HCT116 (cell line): ENCODE data around the gene THSD7A. TPM values are rescaled to one million over a fixed set of nuclear protein-coding genes. Genes with fewer than 3 reads are reported as not detected.

ENCODE experiments used
- ATAC-seq: fragments of 200-7000 bp; cut with Tn5 transposase; 2 replicates; pipeline ENCODE4 v1.9.1; 2020; ENCODE audit warnings: mild to moderate bottlenecking, moderate library complexity
- BruUV-seq: library from RNA; stranded (reverse); fragments of 400-500 nt; replicated peaks from 2 replicates; lab custom pipeline; 2021; lab: Mats Ljungman, UMichigan
- CTCF ChIA-PET: fragments of 300-600 bp; sonication (Branson Sonifier 250); formaldehyde crosslinking; loops from one replicate; lab custom pipeline; 2021; ENCODE audit warnings: antibody characterized with exemption; lab: Charles Lee
- POLR2A ChIA-PET: fragments of 300-600, 350-600 bp; sonication (Branson Sonifier 250); formaldehyde crosslinking; loops from one replicate; lab custom pipeline; 2021; ENCODE audit warnings: antibody characterized with exemption; lab: Charles Lee
- RAD21 ChIA-PET, 2 experiments: fragments of 300-600 bp; sonication (Branson Sonifier 250); formaldehyde crosslinking; loops; one replicate each; lab custom pipeline; 2023; ENCODE audit warnings: low total read pairs in 2 of 2; ENCODE audit not compliant: uncharacterized antibody in 2 of 2, unreplicated experiment in 2 of 2, low non-redundant PET in 1 of 2; lab: Charles Lee
- DNase-seq: peaks from one replicate; pipeline ENCODE4 v3.0.0-alpha.2; 2010; ENCODE audit warnings: low read depth, low spot score
- H2AFZ ChIP-seq: fragments of 200-600 bp; shearing (Covaris generic), sonication (generic); 2 replicates; pipeline ENCODE4 v1.6.1; 2017; ENCODE audit warnings: low read depth, mixed run types, mixed read lengths, antibody characterized with exemption, low read length; ENCODE audit not compliant: poor library complexity, severe bottlenecking
- H3K27ac ChIP-seq: 2 replicates; pipeline ENCODE4 v1.5.1; 2012; ENCODE audit warnings: low read depth, low read length
- H3K27me3 ChIP-seq: fragments of 200-600 bp; sonication (generic); 2 replicates; pipeline ENCODE4 v1.6.1; 2016; ENCODE audit warnings: mixed run types, low read length, mixed read lengths; ENCODE audit not compliant: insufficient read depth
- H3K36me3 ChIP-seq, 2 experiments: fragments of 200-500 bp in 1 of 2; fragments of 200-600 bp in 1 of 2; sonication (Bioruptor generic) in 1 of 2; sonication (generic) in 1 of 2; 2 replicates each; pipeline versions ENCODE4 v1.5.1 to v1.6.1; 2014 to 2016; ENCODE audit warnings: low read length in 2 of 2, inconsistent platforms in 1 of 2, mixed read lengths in 1 of 2, mixed run types in 1 of 2; ENCODE audit not compliant: insufficient read depth in 2 of 2, control insufficient read depth in 1 of 2
- H3K4me1 ChIP-seq, 2 experiments: fragments of 200-600 bp in 1 of 2; sonication (generic) in 1 of 2; 2 replicates each; pipeline versions ENCODE4 v1.5.1 to v1.6.1; 2012 to 2017; ENCODE audit warnings: low read length in 2 of 2, inconsistent platforms in 1 of 2, mild to moderate bottlenecking in 1 of 2, mixed read lengths in 1 of 2, mixed run types in 1 of 2, moderate library complexity in 1 of 2; ENCODE audit not compliant: insufficient read depth in 2 of 2, control insufficient read depth in 1 of 2
- H3K4me2 ChIP-seq: fragments of 200-600 bp; sonication (generic); 2 replicates; pipeline ENCODE4 v1.6.1; 2017; ENCODE audit warnings: mixed run types, low read length, mixed read lengths
- H3K4me3 ChIP-seq, 2 experiments: fragments of 200-600 bp in 1 of 2; sonication (generic) in 1 of 2; replicated peaks in 1 of 2; 2 replicates each; pipeline ENCODE4 v1.5.1; 2011 to 2016; ENCODE audit warnings: low read length in 2 of 2, control low read depth in 1 of 2, low read depth in 1 of 2, mild to moderate bottlenecking in 1 of 2, mixed read lengths in 1 of 2, mixed run types in 1 of 2
- H3K79me2 ChIP-seq: fragments of 200-600 bp; sonication (generic); 2 replicates; pipeline ENCODE4 v1.6.1; 2017; ENCODE audit warnings: mild to moderate bottlenecking, mixed run types, low read length, moderate library complexity, mixed read lengths; ENCODE audit not compliant: insufficient read depth
- H3K9ac ChIP-seq: fragments of 200-600 bp; sonication (generic); 2 replicates; pipeline ENCODE4 v1.6.1; 2016; ENCODE audit warnings: low read length, mixed read lengths
- H3K9me2 ChIP-seq: fragments of 200-600 bp; sonication (generic), shearing (Covaris generic); 2 replicates; pipeline ENCODE4 v1.6.1; 2017; ENCODE audit warnings: mixed run types, mild to moderate bottlenecking, moderate library complexity; ENCODE audit not compliant: insufficient read depth
- H3K9me3 ChIP-seq, 2 experiments: fragments of 200-500 bp in 1 of 2; fragments of 200-600 bp in 1 of 2; sonication (Bioruptor generic) in 1 of 2; sonication (generic) in 1 of 2; 2 replicates each; pipeline ENCODE4 v1.6.1; 2014 to 2017; ENCODE audit warnings: low read length in 2 of 2, mixed read lengths in 2 of 2, inconsistent platforms in 1 of 2, low read depth in 1 of 2, mild to moderate bottlenecking in 1 of 2, mixed run types in 1 of 2, moderate library complexity in 1 of 2; ENCODE audit not compliant: control insufficient read depth in 1 of 2, insufficient read depth in 1 of 2
- H4K20me1 ChIP-seq: fragments of 200-600 bp; sonication (generic), shearing (Covaris generic); 2 replicates; pipeline ENCODE4 v1.6.1; 2017; ENCODE audit warnings: mixed run types, mild to moderate bottlenecking, moderate library complexity; ENCODE audit not compliant: insufficient read depth
- ATF3 ChIP-seq: IDR thresholded peaks from 2 replicates; pipeline ENCODE4 v1.6.1; 2012
- CEBPB ChIP-seq: IDR thresholded peaks from 2 replicates; pipeline ENCODE4 v1.6.1; 2012; ENCODE audit warnings: low read depth
- CTCF ChIP-seq, 3 experiments: fragments of 200-600 bp in 1 of 3; sonication (generic) in 1 of 3; IDR thresholded peaks in 2 of 3; conservative IDR thresholded peaks in 1 of 3; 2 replicates each; pipeline ENCODE4 v1.5.1; 2012 to 2017; ENCODE audit warnings: low read depth in 2 of 3, low read length in 2 of 3, antibody characterized with exemption in 1 of 3, borderline replicate concordance in 1 of 3, control low read depth in 1 of 3, mild to moderate bottlenecking in 1 of 3, mixed read lengths in 1 of 3, mixed run types in 1 of 3, moderate library complexity in 1 of 3; ENCODE audit not compliant: insufficient read depth in 1 of 3
- EGR1 ChIP-seq: IDR thresholded peaks from 2 replicates; pipeline ENCODE4 v1.6.1; 2012; ENCODE audit warnings: low read depth
- ELF1 ChIP-seq: IDR thresholded peaks from 2 replicates; pipeline ENCODE4 v1.6.1; 2012; ENCODE audit warnings: low read depth, borderline replicate concordance
- EZH2phosphoT487 ChIP-seq: fragments of 200-600 bp; IDR thresholded peaks from 2 replicates; pipeline ENCODE4 v1.6.1; 2018; ENCODE audit warnings: antibody characterized with exemption, borderline replicate concordance
- FOSL1 ChIP-seq: IDR thresholded peaks from 2 replicates; pipeline ENCODE4 v1.6.1; 2012; ENCODE audit warnings: low read depth
- POLR2AphosphoS5 ChIP-seq: IDR thresholded peaks from 2 replicates; pipeline ENCODE4 v1.6.1; 2011; ENCODE audit warnings: mild to moderate bottlenecking, low read depth, low read length, moderate library complexity
- REST ChIP-seq: IDR thresholded peaks from 2 replicates; pipeline ENCODE4 v1.6.1; 2012; ENCODE audit warnings: low read depth
- SIN3A ChIP-seq: IDR thresholded peaks from 2 replicates; pipeline ENCODE4 v1.6.1; 2012; ENCODE audit warnings: low read depth
- SP1 ChIP-seq: IDR thresholded peaks from 2 replicates; pipeline ENCODE4 v1.6.1; 2012; ENCODE audit warnings: low read depth
- SRF ChIP-seq: IDR thresholded peaks from 2 replicates; pipeline ENCODE4 v1.6.1; 2012; ENCODE audit warnings: low read depth
- YY1 ChIP-seq: IDR thresholded peaks from 2 replicates; pipeline ENCODE4 v1.6.1; 2011; ENCODE audit warnings: low read length, low read depth, moderate library complexity, mild to moderate bottlenecking; ENCODE audit not compliant: insufficient replicate concordance; ENCODE audit errors: extremely low read depth
- ZBTB33 ChIP-seq: IDR thresholded peaks from 2 replicates; pipeline ENCODE4 v1.6.1; 2011; ENCODE audit warnings: mild to moderate bottlenecking, low read length, moderate library complexity; ENCODE audit not compliant: insufficient replicate concordance; ENCODE audit errors: extremely low read depth
- intact Hi-C: fragments of 100-400 bp; cut with micrococcal nuclease; formaldehyde crosslinking; loops from 2 replicates; pipeline ENCODE4 v1.10.0; 2022
- total RNA-seq: library from RNA; stranded (reverse); gene quantifications from one replicate; pipeline ENCODE4 v1.2.1, GENCODE V29; 2021; ENCODE audit not compliant: unreplicated experiment

The THSD7A gene
- total RNA-seq, 1 experiment from 2014 or later = 0.05 TPM

GRCh38 chr7:11436773-11437524 lies 395.0 kb downstream of the THSD7A start (continued):
- TF ChIP-seq ZBTB33 (no peak), EGR1 (no peak)

- ATAC-seq = no peak
- Histone ChIP-seq H3K4me3 (no peak overlapping the region), H4K20me1 (no peaks in the 10 kb centered on the region), H3K9me2 (no peaks in the 10 kb centered on the region), H3K27ac (no peak overlapping the region), H3K4me2 (no peak overlapping the region), H3K36me3 (no peaks in the 10 kb centered on the region), H2AFZ (no peak overlapping the region), H3K79me2 (no peaks in the 10 kb centered on the region), H3K4me1 (no peaks in the 10 kb centered on the region), H3K9ac (no peak overlapping the region), H3K9me3 (no peaks in the 10 kb centered on the region), H3K27me3 (no peaks in the 10 kb centered on the region)
- CTCF ChIA-PET = no interaction called here
- BruUV-seq = no TSS peak
- DNase-seq = no peak
- POLR2A ChIA-PET = no interaction called here
- intact Hi-C loops = no loop called here
- RAD21 ChIA-PET = no interaction called here
- no peak for TF ChIP-seq SP1
- no peak for TF ChIP-seq CTCF (IDR thresholded peaks at IDR 0.05 in 2 of 3, conservative IDR thresholded peaks at IDR 0.05 in 1 of 3; ENCODE audit: borderline replicate concordance in 1 of 3, insufficient read depth in 1 of 3, low read depth in 2 of 3, low read length in 2 of 3)
- no peak for TF ChIP-seq ATF3
- TF ChIP-seq EZH2phosphoT487 = no peak
- TF ChIP-seq REST = no peak
- TF ChIP-seq FOSL1 = no peak
- no peak for TF ChIP-seq ZBTB33
- no peak for TF ChIP-seq POLR2AphosphoS5
- TF ChIP-seq ELF1 = no peak
- TF ChIP-seq EGR1 = no peak
- no peak for TF ChIP-seq SIN3A
- TF ChIP-seq YY1 = no peak
- no peak for TF ChIP-seq CEBPB
- TF ChIP-seq SRF = no peak
These were observed 395.7 kb downstream of the THSD7A start for GRCh38 chr7:11436316-11436715.
